ENCODE results near the gene LRRC71. TPM values are rescaled to one million over a fixed set of nuclear protein-coding genes. Genes with fewer than 3 reads are reported as not detected.
A peak's percentile ranks its signal among the peaks of the same experiment; 100 is the strongest.

Gene LRRC71
- total RNA-seq: not detected in 2 replicates
- long read RNA-seq: 0 reads

DNA sequence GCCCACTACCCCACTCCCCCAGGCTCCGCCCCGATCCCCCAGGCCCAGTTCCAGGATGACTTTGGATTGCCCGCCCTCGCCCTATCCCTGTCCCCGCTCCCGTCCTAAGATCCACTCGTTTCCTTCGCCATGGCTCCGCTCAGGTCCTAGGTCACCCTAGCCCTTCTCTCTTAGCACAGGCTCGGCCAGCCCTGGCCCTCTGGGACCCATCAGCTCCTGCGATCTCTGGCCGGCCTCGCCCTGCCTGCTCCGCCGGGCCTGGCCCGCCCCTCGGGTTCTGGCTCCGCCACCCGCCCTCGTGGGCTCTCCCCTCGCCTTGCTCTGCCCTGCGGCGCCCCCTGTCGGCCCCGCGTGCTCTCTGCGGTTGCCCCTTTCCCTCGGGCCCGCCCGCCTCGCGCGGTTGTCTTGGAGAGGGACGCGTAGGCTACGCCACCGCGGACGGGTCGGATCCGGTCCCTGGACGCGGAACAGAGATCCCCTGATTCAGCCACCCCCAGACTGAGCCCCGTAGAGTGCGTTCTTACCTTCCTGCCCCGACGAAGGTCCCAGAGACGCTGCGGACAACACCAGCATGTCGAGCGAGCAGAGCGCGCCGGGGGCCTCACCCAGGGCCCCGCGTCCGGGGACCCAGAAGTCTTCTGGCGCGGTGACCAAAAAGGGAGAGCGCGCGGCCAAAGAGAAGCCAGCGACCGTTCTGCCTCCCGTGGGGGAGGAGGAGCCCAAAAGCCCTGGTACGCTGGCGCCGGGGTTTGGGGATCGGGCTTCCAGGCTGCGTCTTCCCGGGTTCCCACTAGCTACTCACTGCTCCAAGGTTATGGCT lies at the start of gene LRRC71:
Gene LRRC71 (plus strand): TSS at position 400 of the 820 bp plus-strand sequence. CDS start 172 bp downstream, at position 572.
- Mint-ChIP-seq H3K4me3 (peak within 1 kb of the TSS; percentile 39), H3K36me3 (ENCODE audit: low read depth) (no peaks in the 10 kb centered on the region), H3K4me1 (peaks cover 5% of the 10 kb centered on the region), H3K9me3 (no peaks in the 10 kb centered on the region), H3K27ac (ENCODE audit: unreplicated experiment) (no peak within 1 kb of the TSS), H3K27me3 (ENCODE audit: low read depth) (peaks cover 81% of the 10 kb centered on the region)
- peak; percentile 85 for DNase-seq (ENCODE audit: low read depth, low spot score)
- TF ChIP-seq, protein P1, sequence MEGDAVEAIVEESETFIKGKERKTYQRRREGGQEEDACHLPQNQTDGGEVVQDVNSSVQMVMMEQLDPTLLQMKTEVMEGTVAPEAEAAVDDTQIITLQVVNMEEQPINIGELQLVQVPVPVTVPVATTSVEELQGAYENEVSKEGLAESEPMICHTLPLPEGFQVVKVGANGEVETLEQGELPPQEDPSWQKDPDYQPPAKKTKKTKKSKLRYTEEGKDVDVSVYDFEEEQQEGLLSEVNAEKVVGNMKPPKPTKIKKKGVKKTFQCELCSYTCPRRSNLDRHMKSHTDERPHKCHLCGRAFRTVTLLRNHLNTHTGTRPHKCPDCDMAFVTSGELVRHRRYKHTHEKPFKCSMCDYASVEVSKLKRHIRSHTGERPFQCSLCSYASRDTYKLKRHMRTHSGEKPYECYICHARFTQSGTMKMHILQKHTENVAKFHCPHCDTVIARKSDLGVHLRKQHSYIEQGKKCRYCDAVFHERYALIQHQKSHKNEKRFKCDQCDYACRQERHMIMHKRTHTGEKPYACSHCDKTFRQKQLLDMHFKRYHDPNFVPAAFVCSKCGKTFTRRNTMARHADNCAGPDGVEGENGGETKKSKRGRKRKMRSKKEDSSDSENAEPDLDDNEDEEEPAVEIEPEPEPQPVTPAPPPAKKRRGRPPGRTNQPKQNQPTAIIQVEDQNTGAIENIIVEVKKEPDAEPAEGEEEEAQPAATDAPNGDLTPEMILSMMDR (conservative IDR thresholded peaks at IDR 0.05): peak; percentile 92

DNA sequence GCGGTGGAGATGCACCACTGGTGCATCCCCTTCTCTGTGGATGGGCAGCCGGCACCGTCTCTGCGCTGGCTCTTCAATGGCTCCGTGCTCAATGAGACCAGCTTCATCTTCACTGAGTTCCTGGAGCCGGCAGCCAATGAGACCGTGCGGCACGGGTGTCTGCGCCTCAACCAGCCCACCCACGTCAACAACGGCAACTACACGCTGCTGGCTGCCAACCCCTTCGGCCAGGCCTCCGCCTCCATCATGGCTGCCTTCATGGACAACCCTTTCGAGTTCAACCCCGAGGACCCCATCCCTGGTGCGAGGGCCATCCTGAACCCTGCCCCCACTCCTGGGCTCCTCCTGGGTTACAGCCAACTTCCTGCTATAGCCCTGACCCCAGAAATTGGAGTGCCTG lies 46.8 kb upstream of the LRRC71 start:
- H3K27me3 Mint-ChIP-seq (ENCODE audit: low read depth): peaks cover 17% of the 10 kb centered on the region
- no peak for DNase-seq (ENCODE audit: low read depth, low spot score)
- H3K36me3 Mint-ChIP-seq (ENCODE audit: low read depth): no peaks in the 10 kb centered on the region
- peaks cover 4% of the 10 kb centered on the region for H3K4me1 Mint-ChIP-seq
- H3K27ac Mint-ChIP-seq (ENCODE audit: unreplicated experiment): no peak overlapping the region
- H3K4me3 Mint-ChIP-seq: no peak overlapping the region
- no peaks in the 10 kb centered on the region for H3K9me3 Mint-ChIP-seq
- TF ChIP-seq, protein P1 (conservative IDR thresholded peaks at IDR 0.05): no peak

DNA sequence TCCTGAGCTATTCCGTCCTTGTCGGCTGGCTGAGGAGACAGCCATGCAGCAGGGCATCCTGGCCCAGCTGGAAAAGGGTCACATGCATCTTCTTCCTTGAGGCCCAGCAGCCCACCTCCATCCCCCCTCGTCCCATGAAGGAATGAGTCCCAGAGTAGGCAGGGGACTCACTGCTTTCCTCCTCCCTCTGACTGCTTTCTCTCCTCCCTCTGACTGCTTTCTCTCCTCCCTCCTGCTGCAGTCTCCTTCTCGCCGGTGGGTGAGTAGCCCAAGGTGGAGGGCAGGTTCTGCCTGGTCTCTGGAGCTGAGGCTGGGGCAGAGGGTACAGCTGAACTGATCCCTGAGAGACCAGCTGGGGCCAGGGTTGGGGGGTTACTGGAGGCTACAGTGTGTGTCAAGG lies 46.3 kb upstream of the LRRC71 start:
- no peaks in the 10 kb centered on the region for H3K36me3 Mint-ChIP-seq (ENCODE audit: low read depth)
- H3K27me3 Mint-ChIP-seq (ENCODE audit: low read depth): peaks cover 19% of the 10 kb centered on the region
- H3K9me3 Mint-ChIP-seq: no peaks in the 10 kb centered on the region
- H3K4me1 Mint-ChIP-seq: peaks cover 4% of the 10 kb centered on the region
- no peak overlapping the region for H3K27ac Mint-ChIP-seq (ENCODE audit: unreplicated experiment)
- no peak for DNase-seq (ENCODE audit: low read depth, low spot score)
- TF ChIP-seq, protein P1 (conservative IDR thresholded peaks at IDR 0.05): no peak
- no peak overlapping the region for H3K4me3 Mint-ChIP-seq

DNA sequence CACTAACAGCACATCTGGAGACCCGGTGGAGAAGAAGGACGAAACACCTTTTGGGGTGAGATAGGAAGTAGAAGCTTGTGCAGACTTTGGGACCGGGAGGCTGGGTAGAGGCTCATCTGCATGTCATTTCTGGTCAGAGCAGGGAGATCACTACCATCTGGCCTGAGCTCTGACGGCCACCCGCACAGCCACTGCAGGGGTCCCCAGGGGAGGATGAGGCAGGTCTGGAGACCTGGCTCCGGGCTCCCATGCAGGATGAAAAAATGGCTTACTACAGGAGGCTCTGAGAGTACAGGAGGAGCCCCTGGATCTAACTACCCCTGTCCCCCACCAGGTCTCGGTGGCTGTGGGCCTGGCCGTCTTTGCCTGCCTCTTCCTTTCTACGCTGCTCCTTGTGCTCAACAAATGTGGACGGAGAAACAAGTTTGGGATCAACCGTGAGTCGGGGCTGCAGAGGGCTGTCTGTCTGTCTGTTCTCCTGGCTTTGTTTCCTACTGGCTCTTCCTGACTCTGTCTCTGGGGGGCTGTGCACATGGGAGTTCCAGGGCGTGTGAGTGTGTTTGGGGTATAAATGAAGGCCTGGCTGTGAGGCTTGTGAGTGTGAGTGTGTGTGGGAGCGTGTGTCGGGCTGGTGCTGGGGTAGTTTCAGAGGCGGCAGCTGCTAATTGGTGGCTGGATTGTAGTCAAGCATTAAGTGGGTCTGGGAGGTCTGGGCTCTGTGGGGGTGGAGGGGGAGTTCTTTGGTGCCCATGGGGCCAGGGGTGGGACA lies 45.7 kb upstream of the LRRC71 start:
- peaks cover 16% of the 10 kb centered on the region for H3K27me3 Mint-ChIP-seq (ENCODE audit: low read depth)
- H3K9me3 Mint-ChIP-seq: no peaks in the 10 kb centered on the region

DNA sequence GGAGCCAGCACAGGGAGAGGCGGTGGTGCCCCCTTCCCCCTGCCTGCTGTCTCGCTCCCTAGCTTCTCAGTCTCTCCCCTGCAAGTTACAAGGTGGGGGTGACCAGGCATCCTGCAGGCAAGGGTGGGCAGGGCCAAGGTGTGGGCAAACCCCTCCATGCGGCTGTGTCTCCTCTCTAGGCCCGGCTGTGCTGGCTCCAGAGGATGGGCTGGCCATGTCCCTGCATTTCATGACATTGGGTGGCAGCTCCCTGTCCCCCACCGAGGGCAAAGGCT lies 45.2 kb upstream of the LRRC71 start:
- H3K27me3 Mint-ChIP-seq (ENCODE audit: low read depth): peaks cover 16% of the 10 kb centered on the region
- H3K4me3 Mint-ChIP-seq: no peak overlapping the region
- TF ChIP-seq, protein P1 (conservative IDR thresholded peaks at IDR 0.05): no peak
- H3K27ac Mint-ChIP-seq (ENCODE audit: unreplicated experiment): no peak overlapping the region
- H3K4me1 Mint-ChIP-seq: peaks cover 4% of the 10 kb centered on the region
- H3K36me3 Mint-ChIP-seq (ENCODE audit: low read depth): no peaks in the 10 kb centered on the region
- no peak for DNase-seq (ENCODE audit: low read depth, low spot score)
- H3K9me3 Mint-ChIP-seq: no peaks in the 10 kb centered on the region

More for the DNA sequence above, 45.7 kb upstream of the LRRC71 start:
- Mint-ChIP-seq H3K36me3 (ENCODE audit: low read depth) (no peaks in the 10 kb centered on the region), H3K4me3 (no peak overlapping the region), H3K27ac (ENCODE audit: unreplicated experiment) (no peak overlapping the region), H3K4me1 (peaks cover 4% of the 10 kb centered on the region)
- DNase-seq (ENCODE audit: low read depth, low spot score): no peak
- TF ChIP-seq, protein P1 (conservative IDR thresholded peaks at IDR 0.05): no peak

Measured in neural crest cell (in vitro differentiated cells).